NB4 (cell line): ENCODE results near the gene TNFRSF14.

Experiments
- MYC ChIP-seq: IDR thresholded peaks from 2 replicates; pipeline ENCODE4 v1.6.1; 2011; ENCODE audit warnings: low read depth, low read length
- POLR2A ChIP-seq: IDR thresholded peaks from 2 replicates; pipeline ENCODE4 v1.6.1; 2011; ENCODE audit warnings: mild to moderate bottlenecking; ENCODE audit not compliant: insufficient read length; ENCODE audit errors: extremely low read depth
- TF ChIP-seq, protein P1 (sequence below): IDR thresholded peaks from 2 replicates; pipeline ENCODE4 v1.6.1; 2011; ENCODE audit warnings: low read depth, low read length
- TF ChIP-seq, protein P2 (sequence below): IDR thresholded peaks from one replicate; pipeline ENCODE4 v1.5.1; 2012; ENCODE audit warnings: low read depth, low read length

DNA sequence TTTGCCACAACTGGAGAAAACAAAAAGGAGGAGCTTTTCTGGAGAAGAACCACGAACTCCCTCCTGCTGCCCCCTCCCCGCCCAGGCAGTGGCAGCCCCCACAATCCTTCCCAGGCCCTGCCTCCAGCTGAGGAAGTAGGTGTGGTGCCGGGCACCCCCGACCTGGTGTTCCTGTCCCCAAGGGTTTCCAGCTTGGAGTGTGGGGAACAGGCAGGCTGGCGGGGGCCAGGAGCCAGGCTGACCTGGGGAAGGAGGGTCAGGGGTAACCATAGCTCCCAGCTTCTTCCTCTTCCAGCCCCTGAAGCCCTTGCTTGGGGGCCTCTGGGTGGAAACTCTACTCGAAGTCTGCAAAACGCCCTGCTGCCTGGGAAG lies 21.9 kb upstream of the TNFRSF14 start:
- TF ChIP-seq, protein P1, sequence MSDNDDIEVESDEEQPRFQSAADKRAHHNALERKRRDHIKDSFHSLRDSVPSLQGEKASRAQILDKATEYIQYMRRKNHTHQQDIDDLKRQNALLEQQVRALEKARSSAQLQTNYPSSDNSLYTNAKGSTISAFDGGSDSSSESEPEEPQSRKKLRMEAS: no peak
- TF ChIP-seq, protein P2, sequence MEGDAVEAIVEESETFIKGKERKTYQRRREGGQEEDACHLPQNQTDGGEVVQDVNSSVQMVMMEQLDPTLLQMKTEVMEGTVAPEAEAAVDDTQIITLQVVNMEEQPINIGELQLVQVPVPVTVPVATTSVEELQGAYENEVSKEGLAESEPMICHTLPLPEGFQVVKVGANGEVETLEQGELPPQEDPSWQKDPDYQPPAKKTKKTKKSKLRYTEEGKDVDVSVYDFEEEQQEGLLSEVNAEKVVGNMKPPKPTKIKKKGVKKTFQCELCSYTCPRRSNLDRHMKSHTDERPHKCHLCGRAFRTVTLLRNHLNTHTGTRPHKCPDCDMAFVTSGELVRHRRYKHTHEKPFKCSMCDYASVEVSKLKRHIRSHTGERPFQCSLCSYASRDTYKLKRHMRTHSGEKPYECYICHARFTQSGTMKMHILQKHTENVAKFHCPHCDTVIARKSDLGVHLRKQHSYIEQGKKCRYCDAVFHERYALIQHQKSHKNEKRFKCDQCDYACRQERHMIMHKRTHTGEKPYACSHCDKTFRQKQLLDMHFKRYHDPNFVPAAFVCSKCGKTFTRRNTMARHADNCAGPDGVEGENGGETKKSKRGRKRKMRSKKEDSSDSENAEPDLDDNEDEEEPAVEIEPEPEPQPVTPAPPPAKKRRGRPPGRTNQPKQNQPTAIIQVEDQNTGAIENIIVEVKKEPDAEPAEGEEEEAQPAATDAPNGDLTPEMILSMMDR: no peak
- TF ChIP-seq POLR2A (no peak), MYC (no peak)
